HG03097 (cell line): Measurements from ENCODE around the gene WDR27.
"Not testable (repeated sequence)": the region's sequence is repeated elsewhere in the genome, so short reads cannot be mapped to it uniquely, and the experiment has no call there.

Experiments used
- ATAC-seq: cut with Tn5 transposase; IDR thresholded peaks from one replicate; pipeline ENCODE4 v1.9.1; 2021; ENCODE audit not compliant: unreplicated experiment, low FRiP score

Gene WDR27

DNA sequence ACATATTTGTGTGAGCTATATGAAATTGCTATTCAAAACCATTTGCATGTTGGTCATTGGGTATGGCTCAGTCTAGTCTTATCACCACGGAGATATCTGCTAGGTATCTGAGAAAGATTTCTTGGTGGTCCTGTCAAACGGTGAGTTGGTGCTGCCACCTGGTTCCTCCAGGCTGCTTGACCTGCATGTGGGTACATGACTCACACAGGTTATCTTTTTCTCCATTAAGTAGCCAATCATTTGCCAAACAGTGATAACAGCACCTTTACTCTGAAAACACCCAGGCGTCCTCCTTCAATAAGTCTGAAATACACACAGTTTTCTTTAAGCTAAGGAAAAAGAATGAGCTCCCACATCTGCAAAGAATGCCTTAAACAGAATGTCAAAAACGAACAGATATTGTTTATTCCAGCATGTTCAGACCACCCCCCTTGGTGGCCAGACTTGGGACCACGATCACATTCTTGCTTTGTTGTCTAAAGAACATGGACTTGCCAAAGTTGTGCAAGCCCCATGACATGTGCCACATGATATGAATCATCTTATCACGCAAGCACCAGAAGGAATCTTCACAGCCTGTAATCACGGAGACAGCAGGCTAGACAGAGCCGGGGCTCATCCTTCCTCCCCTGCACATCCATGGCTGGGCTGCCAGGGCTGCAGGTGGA, 247.5 kb downstream of the WDR27 start:
- ATAC-seq: no peak

DNA sequence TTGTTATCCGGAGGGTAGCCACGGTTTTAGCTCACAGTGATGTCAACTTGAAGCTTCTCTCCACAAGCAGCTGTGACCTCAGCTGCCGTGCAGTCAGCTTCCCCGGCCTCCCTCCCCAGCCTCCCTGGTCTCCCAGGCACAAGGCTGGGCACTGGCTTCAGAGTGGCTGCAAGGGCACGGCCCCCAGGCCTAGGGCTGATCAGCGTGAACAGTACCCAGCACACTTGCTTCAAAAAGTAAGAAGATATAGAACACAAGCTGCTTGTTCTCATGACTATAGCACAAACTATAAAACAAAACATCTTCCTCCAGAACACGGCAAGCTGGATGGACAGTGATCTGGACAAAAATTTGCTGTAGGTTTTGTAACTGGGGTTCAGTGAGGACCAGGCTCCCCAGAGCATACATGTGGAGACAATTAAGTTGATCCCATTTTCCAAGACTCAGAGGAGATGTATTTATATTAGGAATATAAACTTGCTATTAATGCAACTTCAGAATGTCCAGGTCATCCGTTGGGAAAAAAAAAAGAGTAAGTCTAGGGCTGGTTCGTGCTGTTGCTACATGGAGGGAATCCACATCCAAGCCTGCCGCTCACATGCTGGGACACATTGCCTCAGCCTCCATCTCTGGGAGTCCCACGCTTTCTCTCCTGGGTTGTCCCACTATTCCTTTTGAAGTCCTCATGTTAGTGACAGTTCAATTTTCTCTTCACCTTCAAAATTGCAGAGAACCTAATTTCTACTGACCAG, 248.8 kb downstream of the WDR27 start:
- ATAC-seq: no peak

DNA sequence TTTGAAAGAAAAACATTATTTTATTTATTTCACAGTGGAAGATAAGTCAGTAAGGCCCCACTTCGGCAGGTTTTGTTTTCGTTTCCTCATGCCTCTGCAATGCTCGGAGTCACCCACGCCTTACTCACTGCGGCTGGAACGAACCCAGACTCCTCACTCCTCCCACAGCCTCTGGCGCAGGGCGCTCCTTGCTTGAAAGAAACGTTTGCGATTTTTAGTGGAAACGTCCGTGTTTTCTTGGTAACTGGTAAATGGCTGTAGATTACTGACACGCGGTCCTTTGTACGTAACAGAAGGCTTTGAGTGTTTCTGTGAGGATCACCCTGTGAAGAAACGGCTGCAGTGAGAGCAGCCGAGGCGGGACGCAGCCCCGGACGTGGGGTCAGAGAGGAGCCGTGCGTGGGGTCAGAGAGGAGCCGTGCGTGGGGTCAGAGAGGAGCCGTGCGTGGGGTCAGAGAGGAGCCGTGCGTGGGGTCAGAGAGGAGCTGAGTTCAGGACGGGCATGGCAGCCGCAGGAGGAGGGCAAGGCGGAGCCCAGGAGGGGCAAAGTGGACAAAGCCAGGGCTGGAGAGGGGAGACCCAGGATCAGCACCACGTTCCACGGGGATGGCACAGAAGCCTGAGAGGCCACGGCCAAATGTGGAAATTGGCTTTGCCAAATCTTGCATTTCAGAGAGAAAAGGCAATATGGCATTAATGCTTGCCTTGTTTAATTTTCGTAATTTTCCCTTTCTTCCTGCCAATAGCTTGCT, 249.5 kb downstream of the WDR27 start:
- no peak for ATAC-seq

DNA sequence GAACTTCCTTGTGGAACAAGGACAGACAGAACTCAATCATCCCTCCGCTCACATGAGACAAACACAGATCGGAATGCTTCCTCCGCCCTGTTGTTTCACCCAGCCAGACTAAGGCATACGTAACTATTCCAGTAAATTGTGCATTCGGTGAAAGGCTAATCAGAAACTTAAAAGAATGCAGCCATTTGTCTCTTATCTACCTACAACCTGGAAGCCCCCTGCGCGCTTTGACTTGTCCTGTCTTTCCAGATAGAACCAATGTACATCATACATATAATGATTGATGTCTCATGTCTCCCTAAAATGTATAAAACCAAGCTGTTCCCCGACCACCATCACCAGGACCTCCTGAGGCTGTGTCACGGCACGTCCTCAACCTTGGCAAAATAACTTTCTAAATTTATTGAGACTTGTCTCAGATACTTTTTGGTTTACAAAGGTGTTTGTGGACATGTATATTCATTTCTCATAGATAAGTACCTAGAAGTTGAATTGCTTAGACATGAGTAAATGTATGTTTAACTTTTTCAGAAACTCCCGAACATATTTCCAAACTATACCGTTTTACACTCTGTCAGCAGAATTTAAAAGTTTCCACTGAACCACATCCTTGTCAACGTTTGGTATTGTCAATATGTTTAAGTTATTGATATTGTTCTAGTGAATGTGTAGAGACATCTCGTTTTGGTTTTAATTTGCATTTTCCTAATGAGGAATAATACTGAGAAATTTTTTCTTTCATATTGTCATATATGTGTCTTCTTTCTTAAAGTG, 250.6 kb downstream of the WDR27 start:
- ATAC-seq: no peak

DNA sequence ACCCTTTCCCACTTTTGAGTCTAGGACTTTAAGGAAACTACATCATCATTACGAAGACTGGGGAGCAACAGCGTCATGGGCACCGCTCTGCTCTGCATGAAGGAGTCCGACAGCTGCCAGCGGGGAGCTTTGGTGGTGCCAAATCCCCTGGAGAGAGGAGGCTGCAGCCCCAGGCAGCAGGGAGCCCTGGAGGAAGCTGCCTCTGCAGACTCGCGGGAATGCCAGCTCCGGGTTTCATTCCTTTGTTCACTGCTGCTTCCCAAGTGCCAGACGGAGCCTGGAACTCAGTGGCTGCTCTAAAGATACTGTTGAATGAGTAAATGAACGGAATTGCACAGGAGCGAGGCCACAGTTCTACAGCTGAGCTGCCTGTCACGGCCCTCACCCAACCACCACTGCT, 251.7 kb downstream of the WDR27 start:
- no peak for ATAC-seq

DNA sequence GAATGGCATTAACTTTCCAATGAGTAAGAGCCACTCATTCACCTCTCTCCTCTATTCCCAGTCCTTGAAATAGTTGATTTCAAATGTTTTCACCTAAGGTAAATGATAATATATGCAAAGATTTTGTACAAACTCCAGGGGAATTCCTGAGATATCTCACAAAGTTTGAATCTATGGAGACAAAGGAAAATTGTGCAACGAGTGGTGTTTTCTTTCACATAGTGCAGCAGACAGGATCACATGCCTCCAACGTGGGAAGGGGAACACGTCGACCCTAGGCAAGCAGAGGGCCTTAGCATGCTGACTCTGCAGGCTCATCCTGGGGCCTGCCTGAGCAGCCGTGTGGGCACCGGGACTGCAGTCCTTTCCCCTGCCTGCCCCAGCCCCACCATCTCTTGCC, 252.6 kb downstream of the WDR27 start:
- ATAC-seq: no peak

DNA sequence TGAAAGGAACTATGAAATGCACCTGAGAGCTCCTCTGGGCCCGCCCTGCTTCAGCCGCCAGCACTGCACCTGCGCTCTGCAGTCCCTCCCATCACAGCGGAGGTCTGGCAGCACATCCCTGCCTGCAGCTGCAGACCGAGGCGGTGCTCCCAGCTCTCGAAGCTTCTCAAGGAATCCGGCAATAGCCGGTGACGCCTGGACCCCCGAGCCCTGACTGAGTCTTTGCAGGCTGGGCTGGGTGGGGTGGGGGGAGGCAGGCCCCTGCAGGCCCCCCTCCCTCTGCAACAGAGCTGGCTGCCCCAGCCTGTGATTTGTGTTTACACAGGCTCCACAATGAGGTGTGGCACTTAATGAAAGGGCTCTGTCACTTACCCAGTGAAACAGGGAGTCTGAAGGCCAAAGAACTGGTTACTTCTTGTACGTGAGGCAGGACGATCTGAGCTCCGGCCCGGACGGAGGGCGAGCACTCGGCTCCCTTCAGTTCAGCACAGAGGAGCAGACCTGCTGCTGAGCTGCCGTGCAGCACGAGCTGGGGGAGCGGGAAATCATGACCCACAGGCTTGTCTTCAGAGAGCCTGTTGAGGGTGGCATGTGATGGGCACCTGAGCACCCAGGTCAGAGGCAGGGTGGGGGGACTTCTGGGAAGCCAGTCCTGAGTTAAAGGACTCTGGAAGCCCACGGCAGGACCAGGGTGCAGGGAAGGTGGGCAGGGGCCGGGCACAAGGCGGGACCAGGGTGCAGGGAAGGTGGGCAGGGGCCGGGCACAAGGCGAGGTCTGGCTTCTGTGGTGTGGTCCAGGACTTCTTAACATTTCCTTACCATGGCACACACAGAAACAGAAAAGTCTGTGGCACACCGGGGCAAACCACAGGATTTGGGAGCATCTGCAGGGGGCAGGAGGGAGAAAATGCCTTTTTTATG, 255.9 kb downstream of the WDR27 start:
- no peak for ATAC-seq

DNA sequence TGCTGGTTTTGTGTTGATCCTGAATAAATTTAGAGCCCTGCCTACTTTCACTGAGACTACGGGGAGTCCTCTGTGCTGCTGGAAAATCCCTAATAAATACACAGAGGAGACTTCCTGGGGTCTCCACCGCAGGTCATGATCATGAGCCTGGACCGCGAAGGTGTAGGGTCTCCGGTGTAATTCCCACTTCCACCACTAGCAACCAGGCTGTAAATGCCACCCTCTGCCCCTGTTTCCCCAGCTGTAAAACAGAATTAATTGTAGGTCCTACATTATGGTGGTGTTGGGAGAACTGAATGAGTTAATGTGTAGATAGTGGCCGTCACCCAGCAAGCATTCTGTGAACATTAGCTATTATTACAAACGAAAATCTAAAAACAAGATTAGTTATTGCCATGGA, 256.6 kb downstream of the WDR27 start:
- no peak for ATAC-seq

DNA sequence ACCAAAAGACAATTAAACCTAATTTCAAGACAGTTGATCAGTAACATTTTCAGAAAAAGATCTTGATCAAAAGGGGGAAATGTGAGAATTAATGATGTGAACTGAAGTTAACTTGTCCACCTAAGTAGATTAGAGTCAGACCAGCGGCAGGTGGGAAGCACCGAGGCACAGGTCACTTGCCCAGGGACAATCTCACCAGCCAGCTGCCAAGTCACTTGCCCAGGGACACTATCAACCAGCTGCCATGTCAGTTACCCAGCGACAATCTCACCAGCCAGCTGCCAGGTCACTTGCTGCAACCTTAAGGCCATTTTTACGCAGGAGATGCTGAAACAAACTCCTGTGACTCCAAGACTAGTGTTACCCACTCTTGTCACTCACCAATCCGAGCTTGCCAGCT, 260.5 kb downstream of the WDR27 start:
- ATAC-seq: no peak

DNA sequence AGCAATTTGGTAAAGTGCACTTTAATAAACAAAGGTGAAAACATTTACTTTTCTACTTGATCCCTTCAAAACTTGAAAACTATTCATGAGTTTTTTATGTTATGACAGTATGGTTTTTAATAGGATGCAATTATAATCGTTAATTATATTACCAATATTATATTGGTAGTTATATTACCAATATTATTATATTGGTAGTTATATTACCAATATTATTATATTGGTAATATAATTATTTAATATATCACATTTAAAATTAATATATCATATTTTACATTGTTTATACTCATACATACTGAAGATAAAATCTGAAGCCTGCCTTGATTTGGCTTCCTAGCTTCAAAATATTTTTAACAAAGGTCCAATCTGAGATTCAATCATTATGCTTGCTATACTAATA, 262.1 kb downstream of the WDR27 start:
- no peak for ATAC-seq

DNA sequence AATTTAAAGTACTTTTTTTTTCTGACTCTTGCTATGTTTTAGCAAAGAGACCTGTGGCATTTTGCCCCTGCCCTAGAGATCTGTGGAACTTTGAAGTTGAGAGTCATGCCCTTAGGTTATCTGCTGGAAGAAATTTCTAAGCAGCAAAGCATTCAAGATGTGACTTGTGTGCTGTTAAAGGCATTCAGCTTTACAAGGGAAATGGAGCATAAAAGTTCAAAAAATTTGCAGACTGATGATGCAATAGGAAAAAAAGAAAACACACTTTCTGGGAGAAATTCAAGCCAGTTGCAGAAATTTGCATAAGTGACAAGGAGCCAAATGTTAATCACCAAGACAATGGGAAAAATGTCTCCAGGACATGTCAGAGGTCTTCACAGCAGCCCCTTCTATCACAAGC, 267.3 kb downstream of the WDR27 start:
- ATAC-seq: not testable (repeated sequence)

DNA sequence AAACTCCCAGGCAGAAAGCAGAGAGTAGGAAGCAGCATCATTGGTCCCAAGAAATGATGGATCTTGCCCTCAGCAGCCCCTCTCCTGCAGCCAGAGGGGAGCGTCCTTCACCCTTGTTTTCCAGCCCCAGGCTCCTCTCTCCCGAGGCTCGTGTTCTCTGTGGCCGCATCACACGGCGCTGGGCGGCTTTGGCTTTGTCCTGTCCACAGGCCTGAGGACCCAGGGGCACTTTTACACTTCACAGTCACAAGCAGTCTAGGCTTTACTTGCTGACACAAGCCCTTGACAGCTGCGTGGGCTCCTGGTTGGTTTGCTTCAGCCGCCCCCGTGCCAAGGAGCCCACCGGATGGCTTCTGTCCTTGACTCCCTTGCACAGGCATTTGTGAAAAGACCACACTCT, 272.8 kb downstream of the WDR27 start:
- ATAC-seq: no peak

DNA sequence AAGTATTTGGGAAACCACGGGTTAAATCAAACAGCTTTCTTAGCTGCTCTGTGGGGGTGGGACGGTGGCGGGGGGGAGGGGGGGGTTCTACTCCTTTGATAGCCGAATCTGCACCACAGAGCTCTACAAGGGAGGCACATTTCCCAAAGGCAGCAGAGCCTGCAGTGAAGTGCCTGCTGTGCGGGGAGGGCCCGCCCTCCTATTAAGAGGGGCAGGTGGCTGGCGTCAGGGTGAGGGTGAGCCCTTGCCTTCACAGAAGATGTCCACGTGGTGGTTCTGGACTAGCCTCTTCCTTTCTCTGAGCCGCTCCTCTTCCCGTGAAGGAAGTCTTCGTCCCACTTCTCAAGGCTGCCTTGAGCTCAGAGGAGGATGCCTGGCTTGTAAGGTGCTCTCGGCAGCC, 273.3 kb downstream of the WDR27 start:
- ATAC-seq: no peak

DNA sequence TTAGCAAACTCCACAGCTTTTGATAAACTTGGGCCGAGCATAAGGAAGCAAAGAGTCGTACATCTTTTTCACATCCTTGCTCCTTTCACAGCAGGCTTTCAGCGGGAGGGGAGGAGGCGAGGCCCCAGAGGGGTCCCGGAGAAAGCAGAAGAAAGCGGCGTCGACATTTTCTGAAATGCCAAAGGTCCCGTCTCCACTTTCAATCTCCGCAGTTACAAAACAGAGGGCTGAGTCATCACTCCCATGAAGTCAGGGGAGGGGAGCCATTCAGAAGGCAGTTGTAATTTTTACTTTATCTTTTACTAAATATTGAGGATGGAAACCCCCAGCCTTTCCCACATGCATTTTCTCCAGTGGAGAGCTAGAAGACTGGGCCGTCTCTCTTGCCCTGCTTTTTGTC, 274.0 kb downstream of the WDR27 start:
- no peak for ATAC-seq

DNA sequence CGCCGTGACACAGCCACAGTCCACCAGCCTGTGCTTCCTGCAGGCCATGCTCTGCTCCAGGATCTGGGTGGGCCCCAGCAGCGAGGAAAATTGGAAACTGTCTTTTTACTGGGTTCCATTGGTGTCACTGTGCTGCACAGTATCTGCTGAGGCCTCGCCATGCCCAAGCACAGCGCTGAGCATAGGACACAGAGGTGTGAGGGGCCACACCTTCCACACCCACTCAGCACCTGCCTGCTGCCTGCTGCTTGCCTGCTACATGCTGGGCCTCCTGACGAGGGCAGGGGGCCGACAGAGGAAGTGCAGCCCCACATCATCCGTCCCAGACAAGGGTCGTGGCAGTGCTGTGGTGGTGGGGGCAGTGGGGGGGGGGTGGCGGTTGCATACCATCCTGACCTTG, 275.2 kb downstream of the WDR27 start:
- ATAC-seq: no peak

DNA sequence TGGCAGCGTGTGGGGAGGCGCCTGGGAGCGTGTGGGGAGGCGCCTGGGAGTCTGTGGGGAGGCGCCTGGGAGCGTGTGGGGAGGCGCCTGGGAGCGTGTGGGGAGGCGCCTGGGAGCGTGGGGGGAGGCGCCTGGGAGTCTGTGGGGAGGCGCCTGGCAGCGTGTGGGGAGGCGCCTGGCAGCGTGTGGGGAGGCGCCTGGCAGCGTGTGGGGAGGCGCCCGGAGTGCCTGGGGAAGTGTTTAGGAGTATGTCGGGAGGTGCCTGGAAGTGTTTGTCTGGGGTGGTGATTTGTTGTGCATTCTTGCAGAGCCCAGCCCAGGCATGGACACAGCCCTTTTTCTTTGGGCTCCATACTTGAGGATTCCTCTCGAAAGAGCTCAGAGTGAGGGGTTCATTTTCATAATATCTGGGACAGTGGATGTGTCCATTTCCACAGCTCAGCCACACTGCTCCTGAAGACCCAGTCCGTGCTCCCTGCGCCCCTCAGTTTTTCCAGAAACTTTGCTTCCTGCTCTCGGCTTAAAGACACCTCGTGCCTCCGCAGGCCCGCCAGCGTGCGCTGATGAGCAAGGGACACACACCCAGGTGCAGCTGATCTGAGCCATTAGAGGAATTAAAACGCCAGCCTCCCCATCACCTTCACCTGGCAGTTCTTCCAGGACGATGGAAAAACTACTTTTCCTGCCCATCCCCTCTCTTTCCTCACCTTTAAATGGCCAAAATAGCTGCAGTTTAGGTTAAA, 276.0 kb downstream of the WDR27 start:
- no peak for ATAC-seq

DNA sequence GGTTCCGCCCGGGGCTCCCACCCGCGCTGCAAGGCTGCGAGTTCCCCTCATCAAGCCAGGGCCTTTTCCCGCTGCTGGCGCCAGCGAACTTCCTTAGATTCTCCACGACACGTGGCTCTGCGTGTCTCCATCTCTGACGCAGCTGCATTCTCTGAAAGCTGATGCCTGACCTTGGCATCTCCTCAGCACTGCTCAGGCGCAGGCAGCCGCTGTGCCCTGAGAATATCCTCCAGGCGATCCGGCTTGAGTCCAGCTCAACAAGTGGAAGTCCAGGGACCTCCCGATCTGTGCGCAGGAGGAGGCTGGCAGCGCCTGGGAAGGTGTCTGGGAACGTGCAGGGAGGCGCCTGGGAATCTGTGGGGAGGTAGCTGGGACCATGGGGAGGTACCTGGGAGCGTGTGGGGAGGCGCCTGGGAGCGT, 277.0 kb downstream of the WDR27 start:
- no peak for ATAC-seq

DNA sequence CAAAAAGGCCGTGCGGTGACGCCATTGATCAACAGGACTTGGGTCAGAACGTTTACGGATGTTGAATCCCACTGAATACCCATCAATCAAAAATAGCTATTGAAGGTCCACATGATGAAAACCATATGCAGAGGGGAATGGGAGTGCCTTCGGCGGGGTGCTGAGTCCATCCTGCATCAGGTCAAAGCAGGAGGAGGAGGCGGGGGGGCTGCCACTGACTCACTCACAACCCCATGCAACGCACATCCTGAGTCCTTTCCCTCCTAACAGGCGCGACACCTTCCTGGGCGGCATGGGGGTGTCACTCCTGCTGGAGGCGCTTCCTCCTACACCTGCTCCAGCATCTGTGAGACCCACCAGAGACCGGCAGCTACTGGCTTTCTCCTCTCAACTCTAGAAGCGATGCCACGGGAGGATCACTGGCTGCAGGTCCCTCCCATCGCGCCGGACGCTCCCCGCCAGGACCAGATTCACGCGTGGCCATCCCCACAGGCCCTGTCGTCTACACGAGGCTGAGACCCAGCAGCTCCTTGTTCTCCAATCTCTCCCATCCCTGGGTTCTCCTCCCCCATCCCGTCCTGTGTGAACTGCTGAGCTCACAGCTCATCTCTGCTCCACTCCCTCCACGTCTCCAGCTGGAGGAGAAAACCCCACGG, 277.6 kb downstream of the WDR27 start:
- no peak for ATAC-seq
